Rectal smooth muscle tissue (tissue), 1 donor: ENCODE results near the gene MIR17HG.
"Not testable (repeated sequence)": the region's sequence is repeated elsewhere in the genome, so short reads cannot be mapped to it uniquely, and the experiment has no call there.

Experiments
- H3K27ac ChIP-seq: one replicate; pipeline ENCODE4 v1.7.0; 2013; ENCODE audit warnings: low read depth, low read length, inconsistent platforms
- H3K27me3 ChIP-seq: one replicate; pipeline ENCODE4 v1.7.0; 2013; ENCODE audit warnings: low read length; ENCODE audit not compliant: control insufficient read depth, insufficient read depth
- H3K36me3 ChIP-seq: one replicate; pipeline ENCODE4 v1.7.0; 2013; ENCODE audit warnings: low read length; ENCODE audit not compliant: control insufficient read depth, insufficient read depth
- H3K4me1 ChIP-seq: one replicate; pipeline ENCODE4 v1.7.0; 2013; ENCODE audit warnings: low read length; ENCODE audit not compliant: control insufficient read depth, insufficient read depth
- H3K4me3 ChIP-seq: one replicate; pipeline ENCODE4 v1.7.0; 2013; ENCODE audit warnings: low read length
- H3K9ac ChIP-seq: one replicate; pipeline ENCODE4 v1.7.0; 2013; ENCODE audit warnings: low read length

MIR17HG gene

DNA sequence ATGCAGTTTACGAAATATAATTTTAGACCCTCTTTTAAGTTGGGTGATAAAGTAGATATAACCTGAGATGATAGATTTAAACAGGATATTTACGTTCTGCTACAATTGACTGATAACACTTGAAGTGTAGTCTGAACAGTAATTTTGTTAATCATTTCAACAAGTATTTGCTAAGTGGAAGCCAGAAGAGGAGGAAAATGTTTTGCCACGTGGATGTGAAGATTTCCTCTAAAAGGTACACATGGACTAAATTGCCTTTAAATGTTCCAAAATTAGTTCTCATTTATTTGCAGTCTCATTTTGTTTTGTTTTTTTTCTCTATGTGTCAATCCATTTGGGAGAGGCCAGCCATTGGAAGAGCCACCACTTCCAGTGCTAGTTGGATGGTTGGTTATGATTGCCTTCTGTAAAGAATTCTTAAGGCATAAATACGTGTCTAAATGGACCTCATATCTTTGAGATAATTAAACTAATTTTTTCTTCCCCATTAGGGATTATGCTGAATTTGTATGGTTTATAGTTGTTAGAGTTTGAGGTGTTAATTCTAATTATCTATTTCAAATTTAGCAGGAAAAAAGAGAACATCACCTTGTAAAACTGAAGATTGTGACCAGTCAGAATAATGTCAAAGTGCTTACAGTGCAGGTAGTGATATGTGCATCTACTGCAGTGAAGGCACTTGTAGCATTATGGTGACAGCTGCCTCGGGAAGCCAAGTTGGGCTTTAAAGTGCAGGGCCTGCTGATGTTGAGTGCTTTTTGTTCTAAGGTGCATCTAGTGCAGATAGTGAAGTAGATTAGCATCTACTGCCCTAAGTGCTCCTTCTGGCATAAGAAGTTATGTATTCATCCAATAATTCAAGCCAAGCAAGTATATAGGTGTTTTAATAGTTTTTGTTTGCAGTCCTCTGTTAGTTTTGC lies 2.8 kb downstream of the MIR17HG start:
- H3K4me3 ChIP-seq: no peak overlapping the region
- no peak overlapping the region for H3K9ac ChIP-seq
- no peak overlapping the region for H3K27ac ChIP-seq
- H3K4me1 ChIP-seq: no peaks in the 10 kb centered on the region
- H3K27me3 ChIP-seq: no peaks in the 10 kb centered on the region
- no peaks in the 10 kb centered on the region for H3K36me3 ChIP-seq

GRCh38 chr13:91351123-91351522 lies 3.6 kb downstream of the MIR17HG start:
- no peaks in the 10 kb centered on the region for H3K27me3 ChIP-seq
- no peaks in the 10 kb centered on the region for H3K4me1 ChIP-seq
- H3K27ac ChIP-seq: no peak overlapping the region
- no peak overlapping the region for H3K9ac ChIP-seq
- no peak overlapping the region for H3K4me3 ChIP-seq
- no peaks in the 10 kb centered on the region for H3K36me3 ChIP-seq

GRCh38 chr13:91351980-91352379 lies 4.5 kb downstream of the MIR17HG start:
- H3K27me3 ChIP-seq: no peaks in the 10 kb centered on the region
- H3K36me3 ChIP-seq: no peaks in the 10 kb centered on the region
- H3K4me3 ChIP-seq: no peak overlapping the region
- H3K27ac ChIP-seq: no peak overlapping the region
- no peaks in the 10 kb centered on the region for H3K4me1 ChIP-seq
- no peak overlapping the region for H3K9ac ChIP-seq

DNA sequence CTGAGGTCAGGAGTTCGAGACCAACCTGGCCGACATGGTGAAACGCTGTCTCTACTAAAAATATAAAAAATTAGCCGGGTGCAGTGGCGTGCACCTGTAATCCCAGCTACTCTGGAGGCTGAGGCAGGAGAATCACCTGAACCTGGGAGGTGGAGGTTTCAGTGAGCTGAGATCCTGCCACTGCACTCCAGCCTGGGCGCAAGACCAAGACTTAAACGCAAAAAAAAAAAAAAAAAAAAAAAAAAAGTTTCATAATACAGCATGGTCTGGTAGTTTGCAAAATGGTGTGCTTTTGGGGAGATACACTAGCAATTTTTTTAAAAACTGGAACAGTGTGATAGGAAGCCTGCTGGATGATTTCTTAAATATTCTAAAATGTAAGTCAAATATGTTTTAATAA lies 5.4 kb downstream of the MIR17HG start:
- not testable (repeated sequence) for H3K27ac ChIP-seq, H3K36me3 ChIP-seq, H3K4me1 ChIP-seq, H3K9ac ChIP-seq, H3K27me3 ChIP-seq, H3K4me3 ChIP-seq

- Histone ChIP-seq H3K27me3 (no peaks in the 10 kb centered on the region), H3K4me3 (no peak overlapping the region), H3K27ac (no peak overlapping the region), H3K4me1 (no peaks in the 10 kb centered on the region), H3K36me3 (no peaks in the 10 kb centered on the region), H3K9ac (no peak overlapping the region)
Observed at GRCh38 chr13:91353494-91353893, 6.0 kb downstream of the MIR17HG start.

DNA sequence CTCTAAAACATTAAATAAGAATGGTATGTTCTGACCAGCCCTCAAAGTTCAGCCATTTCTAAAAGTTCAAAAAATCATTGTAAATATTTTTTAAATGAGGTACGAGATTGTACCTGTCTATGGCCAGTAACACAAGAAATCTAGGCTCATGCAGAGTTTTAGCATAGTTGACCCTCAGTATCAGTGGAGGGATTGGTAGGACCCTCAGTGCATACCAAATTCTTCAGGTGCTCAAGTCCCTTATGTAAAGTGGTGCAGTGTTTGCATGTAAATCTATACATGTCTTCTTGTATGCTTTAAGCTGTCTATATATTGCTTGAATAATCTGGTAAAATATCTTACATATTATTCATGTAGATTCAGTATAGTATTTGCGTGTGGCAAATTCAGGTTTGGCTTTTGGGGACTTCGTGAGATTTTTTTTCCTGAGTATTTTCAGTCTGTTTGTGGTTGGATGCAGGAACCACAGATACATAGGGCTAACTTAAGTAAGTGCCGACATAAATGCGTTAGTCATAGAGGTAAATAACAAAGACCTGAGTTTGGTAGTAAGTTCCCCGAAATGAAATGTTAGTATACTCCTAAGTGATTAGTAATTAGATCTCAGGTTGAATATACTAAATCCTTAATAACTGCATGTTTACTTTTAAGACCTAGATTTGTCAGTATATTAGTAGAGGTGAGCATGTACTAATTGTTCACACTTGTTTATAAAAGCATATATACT lies 7.8 kb downstream of the MIR17HG start:
- no peaks in the 10 kb centered on the region for H3K4me1 ChIP-seq
- no peaks in the 10 kb centered on the region for H3K27me3 ChIP-seq
- no peak overlapping the region for H3K9ac ChIP-seq
- no peak overlapping the region for H3K4me3 ChIP-seq
- H3K36me3 ChIP-seq: no peaks in the 10 kb centered on the region
- no peak overlapping the region for H3K27ac ChIP-seq

GRCh38 chr13:91355826-91356710 lies 8.6 kb downstream of the MIR17HG start:
- no peak overlapping the region for H3K27ac ChIP-seq
- no peaks in the 10 kb centered on the region for H3K36me3 ChIP-seq
- H3K9ac ChIP-seq: no peak overlapping the region
- H3K27me3 ChIP-seq: no peaks in the 10 kb centered on the region
- no peaks in the 10 kb centered on the region for H3K4me1 ChIP-seq
- no peak overlapping the region for H3K4me3 ChIP-seq

GRCh38 chr13:91356919-91357612 lies 9.6 kb downstream of the MIR17HG start:
- H3K27ac ChIP-seq: no peak overlapping the region
- H3K4me3 ChIP-seq: no peak overlapping the region
- no peaks in the 10 kb centered on the region for H3K4me1 ChIP-seq
- no peaks in the 10 kb centered on the region for H3K36me3 ChIP-seq
- no peaks in the 10 kb centered on the region for H3K27me3 ChIP-seq
- no peak overlapping the region for H3K9ac ChIP-seq

DNA sequence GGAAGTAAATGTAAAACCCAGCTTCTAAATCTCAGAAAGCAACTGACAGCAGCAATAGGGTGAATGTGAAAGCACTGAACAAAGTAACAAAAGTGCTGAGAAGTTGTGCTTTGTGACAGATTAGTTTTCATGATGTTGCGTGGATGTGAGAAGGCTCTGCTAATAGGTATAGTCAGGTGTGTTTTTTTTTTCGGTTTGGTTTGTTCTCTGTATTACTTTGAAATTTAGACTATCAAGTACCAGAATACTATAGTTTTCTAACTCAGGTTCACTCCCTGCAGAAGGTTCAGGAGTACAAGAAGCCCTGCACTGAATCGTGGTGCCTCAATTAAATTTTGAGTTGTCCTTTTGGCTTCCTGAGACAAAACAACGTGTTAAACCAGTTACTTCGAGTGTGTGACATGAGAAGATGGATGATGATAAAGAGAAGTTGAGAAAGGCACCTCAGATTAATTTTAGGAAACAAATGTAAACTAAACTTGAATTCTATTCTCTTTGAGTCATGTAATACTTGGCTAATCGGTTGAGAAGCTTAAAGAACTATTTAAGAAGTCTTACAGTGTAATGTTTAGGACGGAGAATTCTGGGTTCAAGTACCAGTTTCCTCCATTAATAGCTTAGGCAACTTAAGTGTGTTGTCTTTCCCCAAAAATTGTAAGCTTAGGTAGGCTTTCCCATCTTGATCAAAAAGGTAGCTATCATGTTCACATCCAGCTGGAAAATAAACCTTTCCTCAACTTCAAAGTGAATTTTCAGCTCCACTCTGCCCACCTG lies 10.3 kb downstream of the MIR17HG start:
- no peaks in the 10 kb centered on the region for H3K36me3 ChIP-seq
- H3K4me1 ChIP-seq: no peaks in the 10 kb centered on the region
- no peak overlapping the region for H3K9ac ChIP-seq

DNA sequence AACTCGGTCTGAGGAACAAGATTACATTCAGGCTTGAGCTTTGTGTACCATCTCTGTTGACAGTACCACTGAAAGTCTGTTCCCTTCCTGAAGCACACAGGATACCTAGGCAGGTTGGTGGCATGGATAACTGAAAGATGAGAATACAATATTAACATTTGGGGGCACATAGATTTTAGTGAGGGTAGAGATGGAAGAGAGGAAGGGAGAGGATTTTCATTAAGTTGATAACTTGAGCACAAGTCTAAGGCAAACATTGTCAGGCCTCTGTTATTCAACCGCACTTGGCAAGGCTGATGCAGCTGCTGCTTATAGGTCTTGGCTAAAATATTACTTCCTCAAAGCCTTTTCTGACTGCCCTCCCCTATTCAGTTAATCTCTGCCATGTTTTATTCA lies 10.9 kb downstream of the MIR17HG start:
- no peak overlapping the region for H3K27ac ChIP-seq
- no peaks in the 10 kb centered on the region for H3K27me3 ChIP-seq
- no peaks in the 10 kb centered on the region for H3K4me1 ChIP-seq
- no peak overlapping the region for H3K9ac ChIP-seq
- no peak overlapping the region for H3K4me3 ChIP-seq
- no peaks in the 10 kb centered on the region for H3K36me3 ChIP-seq

More for the DNA sequence above, 10.3 kb downstream of the MIR17HG start:
- Histone ChIP-seq H3K27ac (no peak overlapping the region), H3K27me3 (no peaks in the 10 kb centered on the region), H3K4me3 (no peak overlapping the region)

GRCh38 chr13:91359111-91359510 lies 11.6 kb downstream of the MIR17HG start:
- H3K9ac ChIP-seq: no peak overlapping the region
- H3K4me1 ChIP-seq: no peaks in the 10 kb centered on the region
- no peak overlapping the region for H3K4me3 ChIP-seq
- H3K27ac ChIP-seq: no peak overlapping the region
- H3K36me3 ChIP-seq: no peaks in the 10 kb centered on the region
- no peaks in the 10 kb centered on the region for H3K27me3 ChIP-seq
